Bronchial epithelial cell (primary cell): Measurements from ENCODE around the gene INSYN1. TPM values are rescaled to one million over a fixed set of nuclear protein-coding genes. Genes with fewer than 3 reads are reported as not detected.
"Not testable (repeated sequence)": the region's sequence is repeated elsewhere in the genome, so short reads cannot be mapped to it uniquely, and the experiment has no call there.

Experiments
- DNase-seq: peaks from one replicate; pipeline ENCODE4 v3.0.0-alpha.2; 2010; ENCODE audit warnings: low read depth
- FAIRE-seq: peaks from 2 replicates; lab custom pipeline; 2011; peaks lifted over from hg19 to GRCh38; lab: Jason Lieb, UNC
- H3K27me3 ChIP-seq: 2 replicates; pipeline ENCODE4 v1.5.1; 2011; ENCODE audit warnings: low read length; ENCODE audit not compliant: control insufficient read depth, insufficient read depth
- H3K36me3 ChIP-seq: 2 replicates; pipeline ENCODE4 v1.5.1; 2011; ENCODE audit warnings: low read length; ENCODE audit not compliant: control insufficient read depth, insufficient read depth
- H3K4me3 ChIP-seq: 2 replicates; pipeline ENCODE4 v1.5.1; 2011; ENCODE audit warnings: mild to moderate bottlenecking, low read depth, low read length, control low read depth
- total RNA-seq: library from RNA; depleted of rRNA; stranded (reverse); fragments of >200 nt; gene quantifications from 2 replicates; pipeline ENCODE4 v1.2.1, GENCODE V29; 2014
- TF ChIP-seq, protein P1 (sequence below): IDR thresholded peaks from 2 replicates; pipeline ENCODE4 v1.5.1; 2011; ENCODE audit warnings: mild to moderate bottlenecking, moderate library complexity, low read length, control low read depth, inconsistent platforms; ENCODE audit not compliant: insufficient read depth, severe bottlenecking

The INSYN1 gene
- total RNA-seq, 1 donor from 2014 or later = under 0.01 TPM

DNA sequence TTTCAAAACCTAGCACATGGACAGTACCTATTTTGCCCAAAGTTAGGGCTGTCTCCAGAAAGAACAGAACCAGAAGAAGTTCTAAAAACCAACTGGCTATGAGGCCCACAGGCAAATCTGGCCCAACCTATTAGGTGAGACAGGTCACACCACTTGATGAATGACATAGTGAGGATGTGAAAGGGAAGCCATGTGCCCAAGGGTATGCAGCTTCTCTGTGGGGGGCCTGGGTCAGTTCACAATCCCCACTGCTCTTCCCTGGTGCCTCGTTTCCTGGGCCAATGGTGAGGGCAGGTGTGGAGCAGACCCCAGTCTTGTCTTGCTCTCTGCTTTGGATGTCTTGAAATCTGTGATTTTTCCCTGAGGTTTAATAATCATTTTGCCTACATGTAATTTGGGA, 8.9 kb downstream of the INSYN1 start:
- Histone ChIP-seq H3K4me3 (no peak overlapping the region), H3K36me3 (no peaks in the 10 kb centered on the region), H3K27me3 (peaks cover 12% of the 10 kb centered on the region)
- TF ChIP-seq, protein P1, sequence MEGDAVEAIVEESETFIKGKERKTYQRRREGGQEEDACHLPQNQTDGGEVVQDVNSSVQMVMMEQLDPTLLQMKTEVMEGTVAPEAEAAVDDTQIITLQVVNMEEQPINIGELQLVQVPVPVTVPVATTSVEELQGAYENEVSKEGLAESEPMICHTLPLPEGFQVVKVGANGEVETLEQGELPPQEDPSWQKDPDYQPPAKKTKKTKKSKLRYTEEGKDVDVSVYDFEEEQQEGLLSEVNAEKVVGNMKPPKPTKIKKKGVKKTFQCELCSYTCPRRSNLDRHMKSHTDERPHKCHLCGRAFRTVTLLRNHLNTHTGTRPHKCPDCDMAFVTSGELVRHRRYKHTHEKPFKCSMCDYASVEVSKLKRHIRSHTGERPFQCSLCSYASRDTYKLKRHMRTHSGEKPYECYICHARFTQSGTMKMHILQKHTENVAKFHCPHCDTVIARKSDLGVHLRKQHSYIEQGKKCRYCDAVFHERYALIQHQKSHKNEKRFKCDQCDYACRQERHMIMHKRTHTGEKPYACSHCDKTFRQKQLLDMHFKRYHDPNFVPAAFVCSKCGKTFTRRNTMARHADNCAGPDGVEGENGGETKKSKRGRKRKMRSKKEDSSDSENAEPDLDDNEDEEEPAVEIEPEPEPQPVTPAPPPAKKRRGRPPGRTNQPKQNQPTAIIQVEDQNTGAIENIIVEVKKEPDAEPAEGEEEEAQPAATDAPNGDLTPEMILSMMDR = no peak
- DNase-seq (no peak), FAIRE-seq (no peak)

DNA sequence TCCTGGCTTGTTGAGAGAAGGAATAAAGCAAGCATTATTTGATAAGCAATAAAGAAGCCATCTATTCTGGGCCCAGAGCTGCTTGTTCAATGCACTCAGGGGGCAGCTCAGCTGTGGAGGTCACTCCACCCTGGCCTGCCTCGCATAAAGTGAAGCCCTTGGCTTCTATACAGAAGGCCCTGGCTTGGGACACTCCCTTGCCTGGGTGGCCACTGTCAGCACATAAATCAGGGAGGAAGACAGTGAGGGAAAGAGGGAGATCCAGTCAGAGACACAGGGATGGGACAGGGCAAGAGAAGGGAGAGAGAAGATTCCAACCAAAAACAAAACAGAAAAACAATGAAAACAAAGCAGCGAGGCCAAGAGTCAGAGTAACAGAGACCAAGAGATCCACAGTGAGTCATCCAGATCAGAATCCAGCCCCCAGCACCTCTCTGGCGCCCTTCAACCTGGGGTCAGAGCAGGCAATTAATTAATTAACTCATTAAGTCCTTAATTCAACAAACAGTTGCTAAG, 11.8 kb downstream of the INSYN1 start:
- FAIRE-seq (peak; percentile 7), DNase-seq (no peak)
- H3K4me3 ChIP-seq = no peak overlapping the region
- H3K27me3 ChIP-seq = peaks cover 1% of the 10 kb centered on the region
- H3K36me3 ChIP-seq = no peaks in the 10 kb centered on the region
- TF ChIP-seq, protein P1 = no peak

DNA sequence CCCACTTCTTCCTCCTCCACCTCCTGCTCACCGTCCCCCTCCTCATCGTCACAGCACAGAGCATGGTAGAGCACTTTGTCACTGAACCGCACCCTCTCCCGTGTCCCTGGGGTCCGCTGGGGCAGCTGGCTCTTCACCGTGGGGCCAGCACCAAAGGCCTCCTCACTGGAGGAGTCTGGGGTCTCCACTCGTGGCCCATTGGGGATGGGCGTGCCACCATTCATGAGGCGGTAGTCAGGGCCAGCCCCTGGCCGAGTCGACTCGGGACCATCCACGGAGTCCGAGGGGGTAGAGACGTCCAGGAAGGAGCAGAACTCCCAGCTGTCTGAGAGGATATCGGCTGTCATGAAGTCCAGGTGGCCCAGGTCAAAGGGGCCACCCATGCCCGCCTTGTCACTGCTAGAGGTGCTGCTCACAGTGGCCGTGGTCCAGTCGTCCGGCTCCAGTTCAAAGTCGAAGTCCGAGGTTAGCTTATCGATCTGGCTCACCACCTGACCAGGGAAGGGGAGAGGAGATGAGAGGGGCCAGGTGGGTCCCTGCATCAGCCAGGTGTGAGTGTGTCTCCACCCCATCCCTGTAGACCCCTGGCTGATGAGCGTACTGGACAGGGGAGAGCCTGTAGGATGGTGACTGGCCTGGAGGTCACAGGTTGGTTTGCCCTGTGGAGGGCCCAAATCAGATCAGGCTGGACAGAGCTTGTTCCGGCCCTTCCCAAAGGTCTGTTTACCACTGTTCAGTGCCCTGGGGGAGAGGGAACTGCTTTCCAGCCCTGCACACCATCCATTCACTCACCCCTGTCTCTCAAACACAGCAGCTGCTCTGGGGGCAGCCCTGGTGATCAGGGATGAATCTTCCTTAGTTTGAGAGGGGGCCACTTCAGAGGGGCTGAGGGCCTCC, 12.8 kb downstream of the INSYN1 start:
- no peak for DNase-seq
- H3K27me3 ChIP-seq = no peaks in the 10 kb centered on the region
- no peak for FAIRE-seq
- H3K4me3 ChIP-seq = no peak overlapping the region
- TF ChIP-seq, protein P1 = no peak
- no peaks in the 10 kb centered on the region for H3K36me3 ChIP-seq

DNA sequence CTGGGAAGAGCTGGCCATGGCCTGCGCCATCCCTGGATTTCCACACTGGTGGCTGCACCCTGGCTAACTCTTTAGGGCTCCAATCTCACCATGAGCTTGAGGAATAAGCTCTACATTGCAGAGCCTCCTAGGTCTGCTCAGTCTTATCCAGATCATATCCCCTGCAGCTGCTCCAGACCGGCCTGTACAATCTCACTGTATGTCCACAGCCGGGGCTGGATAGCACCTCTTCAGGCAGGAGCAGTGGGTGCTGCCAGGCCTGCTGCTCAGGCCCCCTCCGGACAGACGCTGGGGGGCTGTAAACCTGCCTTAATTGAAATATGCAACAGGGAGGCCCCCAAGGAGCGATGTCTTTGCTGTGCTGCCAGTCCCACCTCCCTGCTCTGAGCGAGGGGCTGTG, 15.6 kb downstream of the INSYN1 start:
- no peak for DNase-seq
- H3K27me3 ChIP-seq = peaks cover 3% of the 10 kb centered on the region
- H3K36me3 ChIP-seq = no peaks in the 10 kb centered on the region
- no peak overlapping the region for H3K4me3 ChIP-seq
- TF ChIP-seq, protein P1 = no peak
- FAIRE-seq = no peak

DNA sequence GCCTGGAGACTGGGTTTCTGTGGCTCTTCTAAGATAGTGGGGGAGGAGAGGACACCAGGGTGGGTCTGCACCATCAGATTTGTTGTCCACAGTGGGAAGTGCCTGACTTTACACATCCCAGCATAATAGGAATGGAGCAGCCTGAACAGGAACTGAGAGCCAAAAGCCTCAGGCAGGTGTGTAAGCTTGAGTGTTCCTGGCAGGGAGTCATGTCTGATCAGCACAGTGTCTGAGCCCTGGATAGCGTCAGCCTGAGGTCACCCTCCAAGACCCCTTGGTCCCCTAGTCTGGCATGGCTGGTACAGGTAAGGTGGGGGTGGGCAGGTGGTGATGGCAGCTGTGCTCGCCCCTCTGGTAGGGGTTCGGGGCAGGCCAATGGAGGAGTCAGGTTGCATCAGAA, 20.2 kb downstream of the INSYN1 start:
- TF ChIP-seq, protein P1 = no peak
- H3K27me3 ChIP-seq = peaks cover 3% of the 10 kb centered on the region
- DNase-seq (peak; percentile 28), FAIRE-seq (no peak)
- H3K36me3 ChIP-seq = no peaks in the 10 kb centered on the region
- no peak overlapping the region for H3K4me3 ChIP-seq

DNA sequence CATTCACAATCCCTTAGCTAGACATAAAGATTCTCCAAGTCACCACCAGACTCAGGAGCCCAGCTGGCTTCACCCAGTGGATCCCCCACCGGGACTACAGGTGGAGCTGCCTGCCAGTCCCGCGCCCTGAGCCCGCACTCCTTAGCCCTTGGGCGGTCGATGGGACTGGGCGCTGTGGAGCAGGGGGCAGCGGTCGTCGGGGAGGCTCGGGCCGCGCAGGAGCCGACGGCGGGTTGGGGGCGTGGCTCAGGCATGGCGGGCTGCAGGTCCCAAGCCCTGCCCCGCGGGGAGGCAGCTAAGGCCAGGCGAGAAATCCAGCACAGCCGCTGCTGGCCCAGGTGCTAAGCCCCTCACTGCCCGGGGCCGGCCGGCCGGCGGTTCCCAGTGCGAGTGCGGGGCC, 21.1 kb downstream of the INSYN1 start:
- DNase-seq, H3K4me3 ChIP-seq, FAIRE-seq, H3K27me3 ChIP-seq, H3K36me3 ChIP-seq: not testable (repeated sequence)
